Measurements from ENCODE around the gene AFG1L.
A peak's percentile ranks its signal among the peaks of the same experiment; 100 is the strongest.
"Not testable (repeated sequence)": the region's sequence is repeated elsewhere in the genome, so short reads cannot be mapped to it uniquely, and the experiment has no call there.

Gene AFG1L

GRCh38 chr6:108294727-108295625 is at the start of gene AFG1L:
AFG1L (plus strand) TSS chr6:108295054; CDS start chr6:108295080, 26 bp downstream.
- peak; percentile 90 for DNase-seq (ENCODE audit: low read depth)

DNA sequence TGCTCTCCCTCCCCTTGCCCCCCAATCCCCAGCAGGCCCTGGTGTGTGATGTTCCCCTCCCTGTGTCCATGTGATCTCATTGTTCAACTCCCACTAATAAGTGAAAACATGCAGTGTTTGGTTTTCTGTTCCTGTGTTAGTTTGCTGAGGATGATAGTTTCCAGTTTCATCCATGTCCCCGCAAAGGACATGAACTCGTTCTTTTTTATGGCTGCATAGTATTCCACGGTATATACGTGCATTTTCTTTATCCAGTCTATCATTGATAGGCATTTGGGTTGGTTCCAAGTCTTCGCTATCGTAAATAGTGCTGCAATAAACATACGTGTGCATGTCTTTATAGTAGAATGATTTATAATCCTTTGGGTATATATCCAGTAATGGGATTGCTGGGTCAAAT is 49.8 kb upstream of the AFG1L start:
- DNase-seq (ENCODE audit: low read depth) = not testable (repeated sequence)

DNA sequence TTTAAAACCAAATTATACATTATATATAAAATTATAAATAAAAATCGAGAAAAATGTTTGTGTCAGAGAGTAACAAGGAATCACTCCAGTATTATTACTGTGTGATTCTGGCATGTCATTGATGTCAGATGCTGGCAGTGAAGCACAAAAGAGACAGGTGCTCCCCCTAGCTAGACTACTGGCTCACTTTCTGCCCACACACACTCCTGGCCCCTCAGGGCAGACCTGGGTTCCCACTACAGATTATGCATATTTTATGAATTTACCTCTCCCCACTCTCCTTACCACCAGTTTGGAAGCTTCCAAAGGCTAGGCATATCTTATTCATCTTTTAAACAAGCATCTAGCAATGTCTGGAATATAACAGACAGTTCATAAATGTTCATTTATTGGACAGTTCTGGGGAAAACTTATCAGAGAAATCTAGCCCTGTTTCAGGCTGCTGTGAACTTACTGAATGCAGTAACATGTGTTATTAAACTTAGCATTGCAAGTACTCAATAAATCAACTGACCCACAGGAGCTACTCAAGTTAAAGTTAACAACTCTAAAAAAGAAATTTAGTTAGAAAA is 46.8 kb upstream of the AFG1L start:
- no peak for DNase-seq (ENCODE audit: low read depth)

DNA sequence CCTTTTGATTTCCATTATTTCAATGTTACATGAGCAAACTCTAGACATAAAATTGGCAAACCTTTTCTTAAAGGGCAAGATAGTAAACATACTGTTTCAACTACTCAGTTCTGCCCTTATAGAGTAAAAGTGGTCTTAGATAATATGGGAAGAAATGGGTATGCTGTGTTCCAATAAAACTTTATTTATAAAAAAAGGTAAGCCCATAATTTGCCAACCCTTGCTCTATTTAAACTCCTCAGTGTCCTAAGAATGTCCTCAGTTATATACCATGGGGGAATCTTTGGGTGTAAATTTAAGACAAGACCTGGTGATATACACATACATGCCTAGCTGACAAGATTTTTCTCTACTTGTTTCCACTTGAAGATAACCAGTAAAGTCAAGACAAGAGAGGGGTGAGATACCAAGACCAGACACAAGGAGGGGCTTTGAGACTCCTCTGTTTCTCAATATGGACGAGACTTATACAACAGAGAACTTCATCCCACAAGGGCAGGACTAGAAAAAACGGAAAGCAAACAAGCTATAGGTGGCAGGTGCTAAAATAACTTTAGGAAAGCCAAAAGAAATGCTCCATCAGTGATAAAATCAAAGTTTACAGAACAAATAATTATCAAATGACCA is 44.5 kb upstream of the AFG1L start:
- DNase-seq (ENCODE audit: low read depth) = peak; percentile 4

DNA sequence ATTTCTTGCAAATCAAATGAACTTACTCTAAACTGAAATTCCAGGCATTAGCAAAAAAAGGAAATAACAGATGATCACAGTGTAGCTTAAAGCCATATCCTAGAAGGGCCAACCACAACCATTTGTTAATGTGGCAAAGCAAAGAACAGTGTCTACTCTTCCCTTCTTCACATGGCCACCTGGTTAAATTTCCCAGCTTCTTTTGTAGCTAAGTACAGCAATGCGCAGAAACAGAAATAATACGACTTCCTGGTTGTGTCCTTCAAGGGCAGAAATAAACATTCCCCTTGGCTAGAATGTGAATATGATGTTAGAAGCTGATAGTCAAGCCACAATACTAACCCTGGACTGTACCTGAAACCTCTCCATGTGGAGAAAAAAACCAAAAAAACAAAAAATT is 43.6 kb upstream of the AFG1L start:
- DNase-seq (ENCODE audit: low read depth) = no peak

- no peak for DNase-seq (ENCODE audit: low read depth)
These were observed 42.8 kb upstream of the AFG1L start for GRCh38 chr6:108252055-108252454.

DNA sequence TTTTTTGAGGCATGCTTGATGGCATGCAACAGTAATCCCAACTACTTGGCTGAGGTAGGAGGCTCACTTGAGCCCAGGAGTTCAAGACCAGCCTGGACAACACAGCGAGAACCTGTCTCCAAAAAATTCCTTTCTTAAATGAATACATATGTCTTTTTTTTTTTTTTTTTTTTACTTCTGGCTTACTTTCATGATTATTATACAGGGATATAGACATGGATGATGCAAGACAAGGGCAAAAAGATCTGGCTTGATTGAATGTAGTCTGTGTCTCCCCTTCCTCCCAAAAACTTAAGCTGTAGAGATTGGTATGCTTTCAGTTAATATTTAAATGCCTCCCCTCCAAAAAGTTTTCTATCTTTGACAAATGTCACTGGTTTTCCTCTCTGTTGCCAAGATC is 41.6 kb upstream of the AFG1L start:
- DNase-seq (ENCODE audit: low read depth) = no peak

DNA sequence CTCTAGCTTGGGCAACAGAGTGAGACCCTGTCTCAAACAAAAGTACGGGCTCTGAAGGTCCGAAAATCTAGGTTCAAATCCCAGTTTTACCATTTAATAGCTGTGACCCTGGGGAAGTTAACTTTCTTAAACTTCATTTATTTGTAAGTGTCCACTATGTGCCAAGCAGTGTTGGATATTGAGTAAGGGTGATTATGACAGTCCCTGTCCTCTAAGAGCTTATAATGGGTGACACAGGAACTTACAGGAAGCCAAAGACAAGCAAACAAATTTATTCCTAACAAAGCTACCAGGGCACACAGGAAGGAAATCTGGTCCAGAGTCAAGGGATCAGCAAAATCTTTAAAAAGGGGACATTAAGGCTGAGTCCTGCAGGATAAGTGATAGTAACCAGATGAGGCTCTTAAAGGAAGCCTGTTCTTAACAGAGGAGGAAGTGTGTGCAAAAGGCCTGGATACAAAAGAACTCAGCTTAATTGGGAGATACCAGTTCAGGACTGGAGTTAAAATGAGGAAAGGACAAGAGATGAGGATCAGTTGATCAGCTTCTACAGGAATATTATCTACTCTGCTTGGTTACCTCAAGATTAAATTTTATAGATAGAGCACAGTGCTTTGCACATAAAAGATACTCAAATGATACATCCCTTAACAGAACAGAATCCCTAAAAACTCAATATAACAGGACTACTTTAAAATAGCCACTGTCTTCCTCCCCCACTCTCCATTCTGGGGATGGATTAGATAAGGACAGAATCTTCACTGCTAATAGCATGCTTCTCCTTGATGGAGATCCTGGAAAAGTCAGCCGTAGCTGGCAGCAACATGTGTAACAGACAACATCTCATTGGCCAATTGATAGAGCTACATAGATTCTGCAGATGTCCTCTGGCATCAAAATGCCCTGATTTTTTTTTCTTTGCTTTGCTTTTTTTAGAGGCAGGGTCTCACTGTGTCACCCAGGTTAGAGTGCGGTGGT is 40.1 kb upstream of the AFG1L start:
- DNase-seq (ENCODE audit: low read depth) = no peak

GRCh38 chr6:108260126-108260808 is 34.6 kb upstream of the AFG1L start:
- DNase-seq (ENCODE audit: low read depth) = peak; percentile 57

DNA sequence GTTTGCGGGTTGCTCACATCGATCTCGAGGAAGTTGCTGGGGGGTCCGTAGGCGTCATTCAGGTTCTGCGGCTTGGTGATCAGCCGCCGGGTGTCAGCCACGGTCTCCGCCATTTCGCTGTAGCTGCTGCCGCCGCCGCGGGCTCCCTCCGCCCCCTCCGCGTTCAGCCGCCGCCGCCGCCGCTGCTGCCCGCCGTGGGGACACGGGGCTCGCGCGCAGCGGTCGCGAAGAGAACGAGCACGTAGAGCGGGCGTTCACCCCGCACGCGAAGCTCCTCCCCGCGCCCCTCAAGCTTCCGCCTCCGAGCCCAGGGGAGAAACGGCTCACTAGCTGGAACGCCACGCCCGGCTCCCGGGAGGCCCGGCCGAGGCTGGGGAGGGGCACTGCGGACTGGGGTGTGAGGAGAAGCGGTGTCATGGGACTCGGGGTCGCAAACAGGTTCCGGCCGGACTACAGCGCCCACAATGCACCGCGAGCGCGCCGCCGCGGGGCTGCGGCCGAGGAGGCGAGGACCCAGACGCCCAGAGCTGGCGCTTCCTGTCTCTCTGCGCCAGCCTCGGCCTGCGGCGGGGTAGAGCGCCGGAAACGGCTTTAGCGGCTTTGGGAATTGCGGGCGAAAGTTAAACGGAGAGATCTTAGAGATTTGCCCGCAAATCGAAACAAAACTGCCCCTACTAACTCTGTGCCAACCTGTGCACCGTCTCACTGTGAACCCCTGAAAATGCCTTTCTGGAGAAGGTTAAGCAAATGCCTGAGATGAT is 33.9 kb upstream of the AFG1L start, which contains the start of gene SNX3:
Gene SNX3, minus strand, starts transcription at position 232 of the 761 bp plus-strand sequence. Its CDS starts 119 bp downstream, at position 113.
- DNase-seq (ENCODE audit: low read depth) = peak; percentile 96

DNA sequence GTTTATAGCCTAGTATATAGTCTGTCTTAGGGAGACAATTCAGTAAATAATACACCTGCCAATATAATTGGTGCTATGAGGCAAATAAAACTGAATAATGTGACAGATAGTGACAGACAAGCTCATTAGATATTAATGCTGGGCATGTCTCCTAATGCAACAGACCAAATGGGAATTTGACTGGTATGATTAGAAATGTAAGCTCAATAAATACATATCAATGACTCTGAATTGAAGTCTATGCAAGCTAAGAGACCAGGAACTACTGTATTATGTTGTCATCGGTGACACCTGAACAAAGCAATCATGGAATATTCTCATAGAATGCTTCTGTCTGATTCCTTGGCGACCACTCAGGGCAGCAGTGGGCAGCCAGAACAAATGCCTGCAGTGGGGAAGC is 31.5 kb upstream of the AFG1L start:
- DNase-seq (ENCODE audit: low read depth) = no peak

DNA sequence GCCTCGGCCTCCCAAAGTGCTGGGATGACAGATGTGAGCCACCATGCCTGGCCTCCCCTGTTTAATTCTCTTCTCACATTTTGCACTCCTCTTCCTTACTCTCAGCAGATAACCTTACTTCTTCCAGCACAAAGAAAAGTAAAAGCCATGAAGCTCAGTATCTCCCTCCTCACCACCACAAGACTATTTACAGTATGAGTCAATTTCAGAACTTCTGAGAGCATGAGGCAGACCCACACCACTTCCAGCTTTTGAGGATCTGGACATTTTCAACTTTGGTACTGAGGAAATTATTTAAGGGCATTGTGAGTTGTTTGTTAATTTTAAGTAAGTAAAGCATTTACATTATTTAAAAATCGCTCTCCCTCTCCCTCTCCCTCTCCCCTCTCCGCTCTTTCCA is 26.0 kb upstream of the AFG1L start:
- no peak for DNase-seq (ENCODE audit: low read depth)

- DNase-seq (ENCODE audit: low read depth) = not testable (repeated sequence)
These were observed 24.9 kb upstream of the AFG1L start for GRCh38 chr6:108269955-108270354.

- DNase-seq (ENCODE audit: low read depth) = no peak
These were observed 20.3 kb upstream of the AFG1L start for GRCh38 chr6:108274546-108274945.

DNA sequence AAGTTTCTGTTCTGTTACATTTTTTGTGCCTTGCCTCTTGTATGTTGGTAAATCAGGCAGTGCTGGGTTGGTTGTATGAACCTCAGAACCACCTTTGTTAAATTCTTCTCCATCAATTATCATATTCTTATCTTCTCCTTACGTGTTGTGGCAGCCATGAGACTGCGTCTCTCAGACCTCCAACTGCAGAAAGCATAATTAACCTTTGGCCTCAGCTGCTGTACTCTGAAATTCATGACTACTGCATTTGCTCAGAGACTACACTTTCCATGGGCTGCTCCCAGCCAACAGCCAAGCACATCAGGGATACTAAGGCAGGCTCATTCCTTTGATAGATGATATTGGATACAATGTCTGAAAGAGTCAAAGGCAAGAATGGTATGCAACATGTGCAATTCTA is 18.9 kb upstream of the AFG1L start:
- no peak for DNase-seq (ENCODE audit: low read depth)

DNA sequence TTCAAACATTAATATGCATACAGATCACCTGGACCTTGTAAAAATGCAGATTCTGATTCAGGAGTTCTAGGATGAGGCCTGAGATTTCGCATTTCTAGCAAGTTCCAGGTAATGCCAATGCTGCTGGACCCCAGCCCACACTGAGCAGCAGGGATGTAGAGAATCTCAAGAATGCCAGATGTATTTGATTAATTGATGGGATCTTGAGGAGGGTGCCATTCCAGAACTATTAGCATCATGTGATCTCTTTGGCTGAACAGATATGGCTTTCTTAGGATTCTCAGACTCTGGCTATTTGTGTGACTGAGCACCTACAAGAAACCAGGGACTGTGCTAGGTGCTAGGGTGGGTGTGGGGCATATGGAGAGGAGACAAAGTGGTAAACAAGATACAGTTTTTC is 17.6 kb upstream of the AFG1L start:
- no peak for DNase-seq (ENCODE audit: low read depth)

- DNase-seq (ENCODE audit: low read depth) = peak; percentile 13
These were observed 17.0 kb upstream of the AFG1L start for GRCh38 chr6:108277831-108278230.

GRCh38 chr6:108285381-108285780 is 9.5 kb upstream of the AFG1L start:
- no peak for DNase-seq (ENCODE audit: low read depth)

GRCh38 chr6:108286366-108286765 is 8.5 kb upstream of the AFG1L start:
- DNase-seq (ENCODE audit: low read depth) = no peak

GRCh38 chr6:108287373-108287772 is 7.5 kb upstream of the AFG1L start:
- no peak for DNase-seq (ENCODE audit: low read depth)
